RWPE2 (cell line): ENCODE data around the gene RWDD3.

Experiments used
- ATAC-seq: fragments of 200-7000 bp; cut with Tn5 transposase; 3 replicates; pipeline ENCODE4 v1.9.1; 2021; ENCODE audit warnings: low read depth
- DNase-seq: peaks from one replicate; pipeline ENCODE4 v3.0.0-alpha.2; 2020; ENCODE audit warnings: low spot score
- H3K27ac ChIP-seq: fragments of 450-650 bp; 2 replicates; pipeline ENCODE4 v1.5.1; 2017; ENCODE audit warnings: mild to moderate bottlenecking; ENCODE audit not compliant: poor library complexity, severe bottlenecking
- H3K27me3 ChIP-seq: fragments of 250-450 bp; sonication (Bioruptor Pico); 2 replicates; pipeline ENCODE4 v1.5.1; 2021; ENCODE audit warnings: mild to moderate bottlenecking, moderate library complexity; ENCODE audit not compliant: insufficient read depth, poor library complexity, severe bottlenecking
- H3K36me3 ChIP-seq: fragments of 250-450 bp; sonication (Bioruptor Pico); 2 replicates; pipeline ENCODE4 v1.5.1; 2020; ENCODE audit warnings: low read depth, mild to moderate bottlenecking, moderate library complexity
- H3K4me1 ChIP-seq: fragments of 250-450 bp; sonication (Bioruptor Pico); 2 replicates; pipeline ENCODE4 v1.5.1; 2021; ENCODE audit warnings: mild to moderate bottlenecking, moderate library complexity; ENCODE audit not compliant: insufficient read depth, poor library complexity, severe bottlenecking
- H3K4me3 ChIP-seq: fragments of 250-450 bp; sonication (Bioruptor Pico); 2 replicates; pipeline ENCODE4 v1.5.1; 2021; ENCODE audit warnings: mild to moderate bottlenecking, moderate library complexity; ENCODE audit not compliant: severe bottlenecking
- H3K9me3 ChIP-seq: fragments of 250-450 bp; sonication (Bioruptor Pico); 2 replicates; pipeline ENCODE4 v1.5.1; 2021; ENCODE audit warnings: mild to moderate bottlenecking, moderate library complexity; ENCODE audit not compliant: severe bottlenecking
- CTCF ChIP-seq: fragments of 450-650 bp; IDR thresholded peaks from one replicate; pipeline ENCODE4 v1.5.1; 2017; ENCODE audit warnings: mild to moderate bottlenecking, moderate library complexity; ENCODE audit not compliant: poor library complexity, severe bottlenecking

Gene RWDD3

DNA sequence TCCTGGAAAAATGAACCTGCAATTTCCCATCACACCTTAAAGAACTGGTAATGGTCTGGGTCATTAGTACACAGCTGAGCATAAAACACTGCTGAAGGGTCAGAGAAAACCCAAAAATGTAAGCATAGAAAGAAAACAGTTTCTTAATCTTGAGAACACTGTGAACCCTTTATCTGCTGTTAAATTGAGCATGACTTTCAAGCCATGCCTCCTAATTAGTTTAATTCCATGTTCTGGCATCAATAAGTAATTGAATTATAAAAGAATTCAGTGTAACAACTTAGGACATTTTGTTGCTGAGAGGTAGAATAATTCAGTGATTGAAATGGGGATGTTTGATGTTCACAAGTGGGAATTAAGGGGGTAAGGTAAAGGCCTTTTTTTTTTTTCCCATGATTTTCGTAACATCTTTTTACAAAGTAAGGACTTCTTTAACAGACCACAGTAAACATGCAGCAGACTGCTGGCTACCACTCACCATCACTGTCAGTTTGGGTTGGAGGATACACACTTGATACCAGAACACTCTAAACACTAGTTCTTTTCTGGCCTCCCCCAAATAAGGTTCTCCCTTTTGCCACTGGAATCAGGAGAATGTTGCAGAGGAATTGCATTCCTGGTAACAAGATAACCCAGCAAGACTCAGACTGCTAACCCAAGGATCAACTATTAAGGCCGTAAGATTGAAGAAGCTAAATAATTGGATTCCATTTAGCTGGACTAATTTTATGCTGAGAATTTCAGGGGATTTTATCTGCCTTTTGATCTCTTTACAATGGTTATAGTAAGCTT is 3.0 kb downstream of the RWDD3 start:
- TF ChIP-seq CTCF: no peak
- H3K36me3 ChIP-seq: peaks cover 11% of the 10 kb centered on the region
- no peak for ATAC-seq
- H3K27me3 ChIP-seq: no peaks in the 10 kb centered on the region
- H3K27ac ChIP-seq: no peak overlapping the region
- DNase-seq: no peak
- no peak overlapping the region for H3K4me3 ChIP-seq
- H3K9me3 ChIP-seq: no peaks in the 10 kb centered on the region
- no peaks in the 10 kb centered on the region for H3K4me1 ChIP-seq

DNA sequence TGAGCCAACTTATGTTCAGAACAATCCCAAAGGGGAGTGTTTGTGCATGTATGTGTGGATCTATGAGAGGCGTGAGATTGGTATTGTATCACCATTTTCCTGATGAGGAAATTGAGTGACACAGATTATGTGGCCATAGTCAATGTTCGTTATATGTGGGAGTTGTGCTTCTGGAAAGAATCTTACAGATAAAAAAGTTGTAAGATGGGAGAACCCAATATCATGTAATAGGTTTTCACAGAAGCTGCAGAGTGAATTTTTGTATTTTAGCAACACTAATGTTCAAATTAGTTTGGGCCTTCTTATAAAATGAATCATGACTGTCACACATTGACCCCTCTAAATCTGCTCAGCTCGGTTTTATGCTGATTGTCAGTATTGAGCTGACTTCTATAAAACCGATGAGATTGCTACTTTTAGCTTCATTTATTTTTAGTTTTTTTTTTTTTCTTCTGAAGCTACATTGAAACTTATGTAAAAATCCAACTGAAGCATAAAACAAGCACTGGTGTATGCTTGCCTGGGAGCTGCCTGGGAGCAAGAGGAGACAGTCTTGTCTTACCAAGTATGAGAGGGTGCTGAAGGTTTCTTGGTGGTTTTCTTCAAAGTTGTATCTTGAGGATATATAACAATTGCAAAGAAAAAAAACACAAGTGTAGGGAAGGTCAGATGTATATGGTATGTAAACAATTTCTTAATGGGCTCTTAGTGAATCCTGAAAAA is 4.1 kb downstream of the RWDD3 start:
- no peak overlapping the region for H3K27ac ChIP-seq
- TF ChIP-seq CTCF: no peak
- ATAC-seq: no peak

DNA sequence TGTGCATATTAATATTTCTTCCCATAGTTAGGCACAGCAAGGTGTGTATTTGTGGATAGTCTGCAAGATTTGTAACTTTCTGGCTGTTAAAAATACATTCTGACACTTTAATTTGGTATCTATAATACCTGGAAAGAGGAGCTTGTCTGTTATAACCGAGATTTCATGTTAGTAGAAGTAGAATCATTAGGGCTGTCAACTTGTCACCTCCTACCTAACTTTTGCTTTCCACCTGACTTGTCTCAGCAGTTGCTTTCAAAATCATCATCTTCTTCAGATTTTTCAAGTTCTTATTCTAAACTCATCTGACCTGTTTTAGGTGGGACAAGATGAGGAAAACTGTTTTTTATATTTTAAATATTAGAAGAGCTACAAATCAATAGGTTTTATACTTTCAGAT is 11.0 kb downstream of the RWDD3 start:
- no peaks in the 10 kb centered on the region for H3K9me3 ChIP-seq
- H3K27me3 ChIP-seq: no peaks in the 10 kb centered on the region
- DNase-seq (no peak), ATAC-seq (no peak)
- H3K4me1 ChIP-seq: no peaks in the 10 kb centered on the region
- no peak overlapping the region for H3K4me3 ChIP-seq
- peaks cover 45% of the 10 kb centered on the region for H3K36me3 ChIP-seq
- H3K27ac ChIP-seq: no peak overlapping the region
- no peak for TF ChIP-seq CTCF

More for the DNA sequence above, 4.1 kb downstream of the RWDD3 start:
- no peaks in the 10 kb centered on the region for H3K4me1 ChIP-seq
- H3K4me3 ChIP-seq: no peak overlapping the region
- H3K9me3 ChIP-seq: no peaks in the 10 kb centered on the region
- H3K27me3 ChIP-seq: no peaks in the 10 kb centered on the region
- peaks cover 17% of the 10 kb centered on the region for H3K36me3 ChIP-seq
- no peak for DNase-seq

GRCh38 chr1:95246511-95246910 is 12.5 kb downstream of the RWDD3 start:
- H3K27me3 ChIP-seq: no peaks in the 10 kb centered on the region
- no peaks in the 10 kb centered on the region for H3K4me1 ChIP-seq
- DNase-seq: no peak
- peaks cover 44% of the 10 kb centered on the region for H3K36me3 ChIP-seq
- no peaks in the 10 kb centered on the region for H3K9me3 ChIP-seq
- no peak for TF ChIP-seq CTCF
- no peak for ATAC-seq
- no peak overlapping the region for H3K4me3 ChIP-seq
- no peak overlapping the region for H3K27ac ChIP-seq

- no peak for DNase-seq
Observed at GRCh38 chr1:95247607-95248006, 13.6 kb downstream of the RWDD3 start.

More at GRCh38 chr1:95247607-95248006, 13.6 kb downstream of the RWDD3 start:
- Histone ChIP-seq H3K9me3 (no peaks in the 10 kb centered on the region), H3K27ac (no peak overlapping the region), H3K36me3 (peaks cover 36% of the 10 kb centered on the region), H3K4me3 (no peak overlapping the region), H3K27me3 (no peaks in the 10 kb centered on the region), H3K4me1 (no peaks in the 10 kb centered on the region)
- ATAC-seq: no peak
- no peak for TF ChIP-seq CTCF
